HCT116 (cell line): ENCODE measurements around the gene SNAPC1. TPM values are rescaled to one million over a fixed set of nuclear protein-coding genes. Genes with fewer than 3 reads are reported as not detected.
"Not testable (repeated sequence)": the region's sequence is repeated elsewhere in the genome, so short reads cannot be mapped to it uniquely, and the experiment has no call there.

Source experiments
- ATAC-seq: fragments of 200-7000 bp; cut with Tn5 transposase; 2 replicates; pipeline ENCODE4 v1.9.1; 2020; ENCODE audit warnings: mild to moderate bottlenecking, moderate library complexity
- BruUV-seq: library from RNA; stranded (reverse); fragments of 400-500 nt; replicated peaks from 2 replicates; lab custom pipeline; 2021; lab: Mats Ljungman, UMichigan
- CTCF ChIA-PET: fragments of 300-600 bp; sonication (Branson Sonifier 250); formaldehyde crosslinking; loops from one replicate; lab custom pipeline; 2021; ENCODE audit warnings: antibody characterized with exemption; lab: Charles Lee
- POLR2A ChIA-PET: fragments of 300-600, 350-600 bp; sonication (Branson Sonifier 250); formaldehyde crosslinking; loops from one replicate; lab custom pipeline; 2021; ENCODE audit warnings: antibody characterized with exemption; lab: Charles Lee
- RAD21 ChIA-PET, 2 experiments: fragments of 300-600 bp; sonication (Branson Sonifier 250); formaldehyde crosslinking; loops; one replicate each; lab custom pipeline; 2023; ENCODE audit warnings: low total read pairs in 2 of 2; ENCODE audit not compliant: uncharacterized antibody in 2 of 2, unreplicated experiment in 2 of 2, low non-redundant PET in 1 of 2; lab: Charles Lee
- DNase-seq: peaks from one replicate; pipeline ENCODE4 v3.0.0-alpha.2; 2010; ENCODE audit warnings: low read depth, low spot score
- H2AFZ ChIP-seq: fragments of 200-600 bp; shearing (Covaris generic), sonication (generic); 2 replicates; pipeline ENCODE4 v1.6.1; 2017; ENCODE audit warnings: low read depth, mixed run types, mixed read lengths, antibody characterized with exemption, low read length; ENCODE audit not compliant: poor library complexity, severe bottlenecking
- H3K27ac ChIP-seq: 2 replicates; pipeline ENCODE4 v1.5.1; 2012; ENCODE audit warnings: low read depth, low read length
- H3K27me3 ChIP-seq: fragments of 200-600 bp; sonication (generic); 2 replicates; pipeline ENCODE4 v1.6.1; 2016; ENCODE audit warnings: mixed run types, low read length, mixed read lengths; ENCODE audit not compliant: insufficient read depth
- H3K36me3 ChIP-seq, 2 experiments: fragments of 200-500 bp in 1 of 2; fragments of 200-600 bp in 1 of 2; sonication (Bioruptor generic) in 1 of 2; sonication (generic) in 1 of 2; 2 replicates each; pipeline versions ENCODE4 v1.5.1 to v1.6.1; 2014 to 2016; ENCODE audit warnings: low read length in 2 of 2, inconsistent platforms in 1 of 2, mixed read lengths in 1 of 2, mixed run types in 1 of 2; ENCODE audit not compliant: insufficient read depth in 2 of 2, control insufficient read depth in 1 of 2
- H3K4me1 ChIP-seq, 2 experiments: fragments of 200-600 bp in 1 of 2; sonication (generic) in 1 of 2; 2 replicates each; pipeline versions ENCODE4 v1.5.1 to v1.6.1; 2012 to 2017; ENCODE audit warnings: low read length in 2 of 2, inconsistent platforms in 1 of 2, mild to moderate bottlenecking in 1 of 2, mixed read lengths in 1 of 2, mixed run types in 1 of 2, moderate library complexity in 1 of 2; ENCODE audit not compliant: insufficient read depth in 2 of 2, control insufficient read depth in 1 of 2
- H3K4me2 ChIP-seq: fragments of 200-600 bp; sonication (generic); 2 replicates; pipeline ENCODE4 v1.6.1; 2017; ENCODE audit warnings: mixed run types, low read length, mixed read lengths
- H3K4me3 ChIP-seq, 2 experiments: fragments of 200-600 bp in 1 of 2; sonication (generic) in 1 of 2; replicated peaks in 1 of 2; 2 replicates each; pipeline ENCODE4 v1.5.1; 2011 to 2016; ENCODE audit warnings: low read length in 2 of 2, control low read depth in 1 of 2, low read depth in 1 of 2, mild to moderate bottlenecking in 1 of 2, mixed read lengths in 1 of 2, mixed run types in 1 of 2
- H3K79me2 ChIP-seq: fragments of 200-600 bp; sonication (generic); 2 replicates; pipeline ENCODE4 v1.6.1; 2017; ENCODE audit warnings: mild to moderate bottlenecking, mixed run types, low read length, moderate library complexity, mixed read lengths; ENCODE audit not compliant: insufficient read depth
- H3K9ac ChIP-seq: fragments of 200-600 bp; sonication (generic); 2 replicates; pipeline ENCODE4 v1.6.1; 2016; ENCODE audit warnings: low read length, mixed read lengths
- H3K9me2 ChIP-seq: fragments of 200-600 bp; sonication (generic), shearing (Covaris generic); 2 replicates; pipeline ENCODE4 v1.6.1; 2017; ENCODE audit warnings: mixed run types, mild to moderate bottlenecking, moderate library complexity; ENCODE audit not compliant: insufficient read depth
- H3K9me3 ChIP-seq, 2 experiments: fragments of 200-500 bp in 1 of 2; fragments of 200-600 bp in 1 of 2; sonication (Bioruptor generic) in 1 of 2; sonication (generic) in 1 of 2; 2 replicates each; pipeline ENCODE4 v1.6.1; 2014 to 2017; ENCODE audit warnings: low read length in 2 of 2, mixed read lengths in 2 of 2, inconsistent platforms in 1 of 2, low read depth in 1 of 2, mild to moderate bottlenecking in 1 of 2, mixed run types in 1 of 2, moderate library complexity in 1 of 2; ENCODE audit not compliant: control insufficient read depth in 1 of 2, insufficient read depth in 1 of 2
- H4K20me1 ChIP-seq: fragments of 200-600 bp; sonication (generic), shearing (Covaris generic); 2 replicates; pipeline ENCODE4 v1.6.1; 2017; ENCODE audit warnings: mixed run types, mild to moderate bottlenecking, moderate library complexity; ENCODE audit not compliant: insufficient read depth
- CTCF ChIP-seq, 3 experiments: fragments of 200-600 bp in 1 of 3; sonication (generic) in 1 of 3; IDR thresholded peaks in 2 of 3; conservative IDR thresholded peaks in 1 of 3; 2 replicates each; pipeline ENCODE4 v1.5.1; 2012 to 2017; ENCODE audit warnings: low read depth in 2 of 3, low read length in 2 of 3, antibody characterized with exemption in 1 of 3, borderline replicate concordance in 1 of 3, control low read depth in 1 of 3, mild to moderate bottlenecking in 1 of 3, mixed read lengths in 1 of 3, mixed run types in 1 of 3, moderate library complexity in 1 of 3; ENCODE audit not compliant: insufficient read depth in 1 of 3
- EZH2phosphoT487 ChIP-seq: fragments of 200-600 bp; IDR thresholded peaks from 2 replicates; pipeline ENCODE4 v1.6.1; 2018; ENCODE audit warnings: antibody characterized with exemption, borderline replicate concordance
- SRF ChIP-seq: IDR thresholded peaks from 2 replicates; pipeline ENCODE4 v1.6.1; 2012; ENCODE audit warnings: low read depth
- intact Hi-C: fragments of 100-400 bp; cut with micrococcal nuclease; formaldehyde crosslinking; loops from 2 replicates; pipeline ENCODE4 v1.10.0; 2022
- total RNA-seq: library from RNA; stranded (reverse); gene quantifications from one replicate; pipeline ENCODE4 v1.2.1, GENCODE V29; 2021; ENCODE audit not compliant: unreplicated experiment
- TF ChIP-seq, protein P1 (sequence below): IDR thresholded peaks from 2 replicates; pipeline ENCODE4 v1.6.1; 2012; ENCODE audit warnings: low read depth
- TF ChIP-seq, protein P2 (sequence below): IDR thresholded peaks from 2 replicates; pipeline ENCODE4 v1.6.1; 2012

The SNAPC1 gene
- total RNA-seq, 1 experiment from 2014 or later: 8.2 TPM

GRCh38 chr14:61744238-61744637, 18.0 kb upstream of the SNAPC1 start:
- Histone ChIP-seq H3K9me2 (no peaks in the 10 kb centered on the region), H2AFZ (no peak overlapping the region), H3K4me2 (no peak overlapping the region), H3K36me3 (peaks cover 35 to 55% of the 10 kb centered on the region in 2 experiments), H3K27me3 (no peaks in the 10 kb centered on the region), H3K79me2 (peaks cover 58% of the 10 kb centered on the region), H3K27ac (no peak overlapping the region), H3K9me3 (no peaks in the 10 kb centered on the region), H3K9ac (no peak overlapping the region), H3K4me1 (peaks cover 0 to 6% of the 10 kb centered on the region in 2 experiments; a peak in 1 of 4 replicates), H3K4me3 (no peak overlapping the region), H4K20me1 (peaks cover 4% of the 10 kb centered on the region)
- intact Hi-C loops: no loop called here
- ATAC-seq (no peak), DNase-seq (no peak)
- no TSS peak for BruUV-seq
- ChIA-PET RAD21 (no interaction called here), POLR2A (interaction anchor here (1.1 kb wide), 1 partner anchor 18 kb away, joined by 6 read pairs; the partner anchor contains the start of gene SNAPC1), CTCF (no interaction called here)
- TF ChIP-seq SRF: no peak
- no peak for TF ChIP-seq EZH2phosphoT487
- TF ChIP-seq, protein P1, sequence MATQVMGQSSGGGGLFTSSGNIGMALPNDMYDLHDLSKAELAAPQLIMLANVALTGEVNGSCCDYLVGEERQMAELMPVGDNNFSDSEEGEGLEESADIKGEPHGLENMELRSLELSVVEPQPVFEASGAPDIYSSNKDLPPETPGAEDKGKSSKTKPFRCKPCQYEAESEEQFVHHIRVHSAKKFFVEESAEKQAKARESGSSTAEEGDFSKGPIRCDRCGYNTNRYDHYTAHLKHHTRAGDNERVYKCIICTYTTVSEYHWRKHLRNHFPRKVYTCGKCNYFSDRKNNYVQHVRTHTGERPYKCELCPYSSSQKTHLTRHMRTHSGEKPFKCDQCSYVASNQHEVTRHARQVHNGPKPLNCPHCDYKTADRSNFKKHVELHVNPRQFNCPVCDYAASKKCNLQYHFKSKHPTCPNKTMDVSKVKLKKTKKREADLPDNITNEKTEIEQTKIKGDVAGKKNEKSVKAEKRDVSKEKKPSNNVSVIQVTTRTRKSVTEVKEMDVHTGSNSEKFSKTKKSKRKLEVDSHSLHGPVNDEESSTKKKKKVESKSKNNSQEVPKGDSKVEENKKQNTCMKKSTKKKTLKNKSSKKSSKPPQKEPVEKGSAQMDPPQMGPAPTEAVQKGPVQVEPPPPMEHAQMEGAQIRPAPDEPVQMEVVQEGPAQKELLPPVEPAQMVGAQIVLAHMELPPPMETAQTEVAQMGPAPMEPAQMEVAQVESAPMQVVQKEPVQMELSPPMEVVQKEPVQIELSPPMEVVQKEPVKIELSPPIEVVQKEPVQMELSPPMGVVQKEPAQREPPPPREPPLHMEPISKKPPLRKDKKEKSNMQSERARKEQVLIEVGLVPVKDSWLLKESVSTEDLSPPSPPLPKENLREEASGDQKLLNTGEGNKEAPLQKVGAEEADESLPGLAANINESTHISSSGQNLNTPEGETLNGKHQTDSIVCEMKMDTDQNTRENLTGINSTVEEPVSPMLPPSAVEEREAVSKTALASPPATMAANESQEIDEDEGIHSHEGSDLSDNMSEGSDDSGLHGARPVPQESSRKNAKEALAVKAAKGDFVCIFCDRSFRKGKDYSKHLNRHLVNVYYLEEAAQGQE: no peak
- no peak for TF ChIP-seq CTCF (IDR thresholded peaks at IDR 0.05 in 2 of 3, conservative IDR thresholded peaks at IDR 0.05 in 1 of 3; ENCODE audit: borderline replicate concordance in 1 of 3, insufficient read depth in 1 of 3, low read depth in 2 of 3, low read length in 2 of 3)
- TF ChIP-seq, protein P2, sequence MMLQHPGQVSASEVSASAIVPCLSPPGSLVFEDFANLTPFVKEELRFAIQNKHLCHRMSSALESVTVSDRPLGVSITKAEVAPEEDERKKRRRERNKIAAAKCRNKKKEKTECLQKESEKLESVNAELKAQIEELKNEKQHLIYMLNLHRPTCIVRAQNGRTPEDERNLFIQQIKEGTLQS: no peak

DNA sequence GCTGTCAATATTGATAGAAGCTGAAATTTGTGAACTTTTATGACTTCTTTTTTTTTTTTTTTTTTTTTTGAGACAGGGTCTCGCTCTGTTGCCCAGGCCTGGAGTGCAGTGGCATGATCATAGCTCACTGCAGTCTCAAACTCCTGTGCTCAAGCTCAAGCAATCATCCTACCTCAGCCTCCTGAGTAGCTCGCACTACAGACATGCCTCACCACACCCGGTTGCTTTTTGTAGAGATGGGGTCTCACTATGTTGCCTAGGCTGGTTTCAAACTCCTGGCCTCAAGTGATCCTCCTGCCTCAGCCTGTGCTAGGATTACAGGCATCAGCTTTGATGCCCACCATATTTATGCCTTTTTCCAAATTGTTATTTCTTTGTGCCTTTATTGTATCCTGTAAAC, 15.9 kb upstream of the SNAPC1 start:
- DNase-seq, POLR2A ChIA-PET, H3K4me2 ChIP-seq, H3K9me3 ChIP-seq, H2AFZ ChIP-seq, H3K4me3 ChIP-seq, BruUV-seq, H3K27ac ChIP-seq, H4K20me1 ChIP-seq, H3K9ac ChIP-seq, ATAC-seq, CTCF ChIA-PET, H3K27me3 ChIP-seq, H3K9me2 ChIP-seq, intact Hi-C loops: not testable (repeated sequence)
- H3K4me1 ChIP-seq: peaks cover 8 to 22% of the 10 kb centered on the region in 2 experiments; a peak in 3 of 4 replicates
- RAD21 ChIA-PET: interaction anchor here in 1 of 2 experiments (0.7 to 0.9 kb wide), 2 partner anchors 16 to 471 kb away, joined by 3 read pairs; partner anchors contain the start of gene SNAPC1
- peaks cover 30 to 42% of the 10 kb centered on the region in 2 experiments for H3K36me3 ChIP-seq
- peaks cover 52% of the 10 kb centered on the region; the same call in 1 of the 2 replicates for H3K79me2 ChIP-seq
